GM18520 (cell line): ENCODE results near the gene DISP2.

Experiments
- ATAC-seq: cut with Tn5 transposase; IDR thresholded peaks from one replicate; pipeline ENCODE4 v1.9.1; 2021; ENCODE audit not compliant: unreplicated experiment

The DISP2 gene

GRCh38 chr15:40328176-40328575 is 29.8 kb upstream of the DISP2 start:
- no peak for ATAC-seq

GRCh38 chr15:40328751-40329150 is 29.3 kb upstream of the DISP2 start:
- ATAC-seq, result no peak

GRCh38 chr15:40329804-40330203 is 28.2 kb upstream of the DISP2 start:
- ATAC-seq, result no peak

- no peak for ATAC-seq
These were observed 27.6 kb upstream of the DISP2 start for GRCh38 chr15:40330368-40330836.

- no peak for ATAC-seq
These were observed 27.0 kb upstream of the DISP2 start for GRCh38 chr15:40331026-40331425.

GRCh38 chr15:40331637-40332036 is 26.4 kb upstream of the DISP2 start:
- ATAC-seq, result no peak

- no peak for ATAC-seq
These were observed 25.8 kb upstream of the DISP2 start for GRCh38 chr15:40332113-40332781.

GRCh38 chr15:40333922-40334492 is 24.0 kb upstream of the DISP2 start:
- ATAC-seq, result no peak

- no peak for ATAC-seq
These were observed 23.5 kb upstream of the DISP2 start for GRCh38 chr15:40334541-40334940.

GRCh38 chr15:40334941-40335795 is 22.9 kb upstream of the DISP2 start:
- ATAC-seq, result no peak

GRCh38 chr15:40335938-40336743 is 21.9 kb upstream of the DISP2 start:
- ATAC-seq, result no peak

GRCh38 chr15:40336744-40337122 is 21.3 kb upstream of the DISP2 start:
- no peak for ATAC-seq

GRCh38 chr15:40337597-40337996 is 20.4 kb upstream of the DISP2 start:
- no peak for ATAC-seq

- ATAC-seq, result no peak
These were observed 19.9 kb upstream of the DISP2 start for GRCh38 chr15:40338041-40338657.

GRCh38 chr15:40338921-40339620 is 18.9 kb upstream of the DISP2 start:
- ATAC-seq, result no peak

GRCh38 chr15:40339621-40339945 is 18.4 kb upstream of the DISP2 start:
- ATAC-seq, result no peak

GRCh38 chr15:40340038-40340739 is 17.8 kb upstream of the DISP2 start:
- no peak for ATAC-seq

GRCh38 chr15:40340740-40341400 is 17.1 kb upstream of the DISP2 start, which contains the start of gene CCDC9B:
Gene CCDC9B, minus strand, starts transcription at chr15:40340939. Its CDS starts 120 bp downstream, at chr15:40340819.
- ATAC-seq, result no peak
